ENCODE measurements around the gene PLCG2.

- peak; percentile 24 for TF ChIP-seq CTCF (IDR thresholded peaks at IDR 0.05; ENCODE audit: low read depth, low read length)
- no peak for TF ChIP-seq POLR2A (IDR thresholded peaks at IDR 0.05; ENCODE audit: extremely low read depth, insufficient read length)
Observed at GRCh38 chr16:81996664-81997509, 217.8 kb downstream of the PLCG2 start.

All from NB4 (cell line).